PC-3 (cell line): ENCODE data around the gene OR13J1.

Experiments used
- EZH2 ChIP-seq: fragments of 300-600 bp; sonication (generic); IDR thresholded peaks from one replicate; pipeline ENCODE4 v1.6.1; 2017; ENCODE audit warnings: antibody characterized with exemption, mild to moderate bottlenecking, low read length; ENCODE audit not compliant: unreplicated experiment
- EZH2phosphoT487 ChIP-seq: fragments of 300-600 bp; sonication (generic); IDR thresholded peaks from 2 replicates; pipeline ENCODE4 v1.6.1; 2018; ENCODE audit warnings: mild to moderate bottlenecking, antibody characterized with exemption, low read length, borderline replicate concordance
- TF ChIP-seq, protein P1 (sequence below): fragments of 300-600 bp; sonication (generic); conservative IDR thresholded peaks from 2 replicates; pipeline ENCODE4 v1.5.1; 2017; ENCODE audit warnings: antibody characterized with exemption, low read depth, mild to moderate bottlenecking, low read length

DNA sequence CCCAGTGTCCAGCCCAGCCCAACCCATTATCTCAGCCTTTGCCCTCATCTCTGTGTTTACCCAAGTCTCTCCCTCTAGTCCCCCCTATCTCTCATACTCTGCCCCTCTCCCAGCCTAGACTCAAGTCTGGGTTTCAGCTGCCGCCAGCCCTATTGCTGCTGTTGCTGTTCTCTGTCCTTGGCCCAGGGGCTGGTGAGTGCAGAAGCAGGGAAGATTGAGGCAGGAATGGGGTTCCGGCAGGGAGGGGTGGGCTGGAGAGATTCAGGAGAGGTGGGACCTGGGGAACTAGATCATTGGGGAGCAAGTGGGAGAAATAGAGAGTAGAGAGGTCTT is 40.5 kb downstream of the OR13J1 start:
- TF ChIP-seq, protein P1, sequence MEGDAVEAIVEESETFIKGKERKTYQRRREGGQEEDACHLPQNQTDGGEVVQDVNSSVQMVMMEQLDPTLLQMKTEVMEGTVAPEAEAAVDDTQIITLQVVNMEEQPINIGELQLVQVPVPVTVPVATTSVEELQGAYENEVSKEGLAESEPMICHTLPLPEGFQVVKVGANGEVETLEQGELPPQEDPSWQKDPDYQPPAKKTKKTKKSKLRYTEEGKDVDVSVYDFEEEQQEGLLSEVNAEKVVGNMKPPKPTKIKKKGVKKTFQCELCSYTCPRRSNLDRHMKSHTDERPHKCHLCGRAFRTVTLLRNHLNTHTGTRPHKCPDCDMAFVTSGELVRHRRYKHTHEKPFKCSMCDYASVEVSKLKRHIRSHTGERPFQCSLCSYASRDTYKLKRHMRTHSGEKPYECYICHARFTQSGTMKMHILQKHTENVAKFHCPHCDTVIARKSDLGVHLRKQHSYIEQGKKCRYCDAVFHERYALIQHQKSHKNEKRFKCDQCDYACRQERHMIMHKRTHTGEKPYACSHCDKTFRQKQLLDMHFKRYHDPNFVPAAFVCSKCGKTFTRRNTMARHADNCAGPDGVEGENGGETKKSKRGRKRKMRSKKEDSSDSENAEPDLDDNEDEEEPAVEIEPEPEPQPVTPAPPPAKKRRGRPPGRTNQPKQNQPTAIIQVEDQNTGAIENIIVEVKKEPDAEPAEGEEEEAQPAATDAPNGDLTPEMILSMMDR = no peak
- no peak for TF ChIP-seq EZH2
- TF ChIP-seq EZH2phosphoT487 = no peak
